Uterus (tissue), 2 donors: ENCODE results near the gene AVPR2.

Experiments
- CTCF ChIP-seq, 4 experiments: fragments of 200-600 bp in 2 of 4; fragments of 450-650 bp in 2 of 4; sonication (generic) in 2 of 4; IDR thresholded peaks; one replicate each; pipeline ENCODE4 v1.5.1; 2016 to 2019; ENCODE audit warnings: antibody characterized with exemption in 4 of 4, mild to moderate bottlenecking in 2 of 4, moderate library complexity in 1 of 4
- POLR2A ChIP-seq, 2 donors: fragments of 450-650 bp; IDR thresholded peaks; one replicate each; pipeline ENCODE4 v1.6.1; 2016; ENCODE audit warnings: antibody characterized with exemption in 2 of 2, mild to moderate bottlenecking in 1 of 2, moderate library complexity in 1 of 2

GRCh38 chrX:153879741-153880439, 24.6 kb upstream of the AVPR2 start:
- TF ChIP-seq CTCF (IDR thresholded peaks at IDR 0.05) (no peak), POLR2A (IDR thresholded peaks at IDR 0.05) (no peak)
